Measurements from ENCODE around the gene PCDH15. TPM values are rescaled to one million over a fixed set of nuclear protein-coding genes. Genes with fewer than 3 reads are reported as not detected.

The PCDH15 gene
- total and polyA plus RNA-seq, 9 of the 15 experiments (the other 6 are each of a cell fraction or from before 2014, with no cell fraction given) = not detected

- H3K4me1 ChIP-seq (replicated peaks in 1 of 2; ENCODE audit: control insufficient read depth in 2 of 2, insufficient read depth in 2 of 2, low read length in 2 of 2) = no peaks in the 10 kb centered on the region
- H3K9ac ChIP-seq (ENCODE audit: insufficient read depth in 1 of 2, low read depth in 2 of 2, low read length in 2 of 2) = no peak overlapping the region
- H3K27ac ChIP-seq (ENCODE audit: extremely low read depth, low read depth, low read length) = no peak overlapping the region
- intact Hi-C loops (cut with micrococcal nuclease) (no loop called here), in situ Hi-C loops (cut with MboI) (no loop called here)
- H3K9me1 ChIP-seq (ENCODE audit: control insufficient read depth, insufficient read depth, low read length) = no peaks in the 10 kb centered on the region
- H3K79me2 ChIP-seq (ENCODE audit: control insufficient read depth, insufficient read depth, low read length) = no peaks in the 10 kb centered on the region
- H3K36me3 ChIP-seq (ENCODE audit: control insufficient read depth, insufficient read depth, low read length) = no peaks in the 10 kb centered on the region
- no peak overlapping the region for H3K4me2 ChIP-seq (ENCODE audit: insufficient read depth, low read length)
- no peak overlapping the region for H3K4me3 ChIP-seq
- ATAC-seq (no peak), DNase-seq (ENCODE audit: extremely low read depth in 1 of 4, low spot score in 3 of 4) (no peak), FAIRE-seq (no peak)
- no TSS peak for BruUV-seq (replicated peaks)
- no peaks in the 10 kb centered on the region; the same call in 1 of the 2 replicates for H3K9me3 ChIP-seq (replicated peaks; ENCODE audit: control insufficient read depth, insufficient read depth, low read depth, low read length)
- H3K27me3 ChIP-seq (ENCODE audit: control insufficient read depth in 2 of 2, insufficient read depth in 2 of 2, low read length in 2 of 2) = no peaks in the 10 kb centered on the region
- H4K20me1 ChIP-seq (replicated peaks; ENCODE audit: control insufficient read depth, insufficient read depth, low read length) = no peaks in the 10 kb centered on the region
- TF ChIP-seq TAL1 (IDR thresholded peaks at IDR 0.05) = no peak
- no peak for TF ChIP-seq MAFF (IDR thresholded peaks at IDR 0.05; ENCODE audit: low read length)
- POLR2A ChIA-PET = no interaction called here
- WGBS (ENCODE audit: insufficient coverage, low coverage, missing lambda C conversion rate) = 0% methylated on average over 1 of the region's 1 CpG
- CTCF ChIA-PET (ENCODE audit: low intra/inter-chr PET ratio) = no interaction called here
- H2AFZ ChIP-seq (ENCODE audit: low read depth, low read length) = no peak overlapping the region
These were observed 352.0 kb downstream of the PCDH15 start for GRCh38 chr10:54449056-54449455.

- ChIA-PET POLR2A (no interaction called here), CTCF (ENCODE audit: low intra/inter-chr PET ratio) (interaction anchor here (0.7 kb wide), 1 partner anchor 29 kb away, joined by 3 read pairs; no protein-coding TSS in a partner anchor)
- TF ChIP-seq TAL1 (IDR thresholded peaks at IDR 0.05) (no peak), CXXC5 (CRISPR knock-in tag; IDR thresholded peaks at IDR 0.05) (no peak), ZNF445 (CRISPR knock-in tag; IDR thresholded peaks at IDR 0.05; ENCODE audit: low read depth) (no peak), ZNF79 (CRISPR knock-in tag; IDR thresholded peaks at IDR 0.05; ENCODE audit: low read depth) (no peak), CBFA2T3 (IDR thresholded peaks at IDR 0.05) (no peak)
- DNase-seq (ENCODE audit: extremely low read depth in 1 of 4, low spot score in 3 of 4) (no peak), ATAC-seq (no peak), FAIRE-seq (no peak)
- no peaks in the 10 kb centered on the region; the same call in 1 of the 2 replicates for H3K9me3 ChIP-seq (replicated peaks; ENCODE audit: control insufficient read depth, insufficient read depth, low read depth, low read length)
- in situ Hi-C loops (cut with MboI) (no loop called here), intact Hi-C loops (cut with micrococcal nuclease) (no loop called here)
- no peaks in the 10 kb centered on the region for H3K36me3 ChIP-seq (ENCODE audit: control insufficient read depth, insufficient read depth, low read length)
- no peaks in the 10 kb centered on the region for H3K4me1 ChIP-seq (replicated peaks in 1 of 2; ENCODE audit: control insufficient read depth in 2 of 2, insufficient read depth in 2 of 2, low read length in 2 of 2)
- H3K4me3 ChIP-seq = no peak overlapping the region
- no TSS peak for BruUV-seq (replicated peaks)
- WGBS (ENCODE audit: insufficient coverage, low coverage, missing lambda C conversion rate) = 2% methylated on average over 4 of the region's 4 CpGs
- no peak overlapping the region for H2AFZ ChIP-seq (ENCODE audit: low read depth, low read length)
- no peak overlapping the region for H3K9ac ChIP-seq (ENCODE audit: insufficient read depth in 1 of 2, low read depth in 2 of 2, low read length in 2 of 2)
- no peaks in the 10 kb centered on the region for H4K20me1 ChIP-seq (replicated peaks; ENCODE audit: control insufficient read depth, insufficient read depth, low read length)
- no peaks in the 10 kb centered on the region for H3K9me1 ChIP-seq (ENCODE audit: control insufficient read depth, insufficient read depth, low read length)
- H3K79me2 ChIP-seq (ENCODE audit: control insufficient read depth, insufficient read depth, low read length) = no peaks in the 10 kb centered on the region
- no peak overlapping the region for H3K4me2 ChIP-seq (ENCODE audit: insufficient read depth, low read length)
- no peaks in the 10 kb centered on the region for H3K27me3 ChIP-seq (ENCODE audit: control insufficient read depth in 2 of 2, insufficient read depth in 2 of 2, low read length in 2 of 2)
- no peak overlapping the region for H3K27ac ChIP-seq (ENCODE audit: extremely low read depth, low read depth, low read length)
These were observed 356.9 kb downstream of the PCDH15 start for GRCh38 chr10:54444170-54444569.

Data from K562 (cell line).